SKM-1 treated with dmso at 0.1 percent for 144 hours (cell line): ENCODE results near the gene C12orf56.
"Not testable (repeated sequence)": the region's sequence is repeated elsewhere in the genome, so short reads cannot be mapped to it uniquely, and the experiment has no call there.

Experiments
- DNase-seq: peaks from one replicate; lab custom pipeline; 2025; ENCODE audit not compliant: unreplicated experiment; lab: John Stamatoyannopoulos, UW

Gene C12orf56

DNA sequence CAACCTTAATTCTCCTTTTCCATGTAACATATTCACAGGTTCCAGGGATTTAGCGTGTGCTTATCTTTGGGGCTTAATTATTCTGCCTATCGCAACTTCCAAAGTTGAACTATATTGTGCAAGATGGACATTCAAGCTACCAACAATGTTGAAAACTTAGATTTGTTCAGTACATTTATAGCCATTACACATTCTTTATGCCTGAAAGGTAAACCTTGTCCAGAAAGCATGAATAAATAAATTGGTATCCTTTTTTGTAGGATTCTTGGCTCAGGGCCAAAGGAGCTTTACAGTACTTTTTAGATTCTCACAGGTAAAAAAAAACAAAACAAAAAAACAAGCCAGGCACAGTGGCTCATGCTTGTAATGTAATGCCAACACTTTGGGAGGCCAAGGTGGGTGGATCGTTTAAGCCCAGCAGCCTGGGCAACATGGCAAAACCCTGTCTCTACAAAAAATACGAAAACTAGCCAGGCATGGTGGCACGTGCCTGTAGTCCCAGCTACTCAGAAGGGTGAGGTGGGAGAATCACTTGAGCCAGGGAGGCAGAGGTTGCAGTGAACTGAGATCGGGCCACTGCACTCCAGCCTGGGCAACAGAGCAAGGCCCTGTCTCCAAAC is 3.3 kb downstream of the C12orf56 start:
- no peak for DNase-seq

GRCh38 chr12:64385468-64385867 is 5.1 kb downstream of the C12orf56 start:
- DNase-seq, result no peak

- no peak for DNase-seq
Observed at GRCh38 chr12:64385019-64385418, 5.5 kb downstream of the C12orf56 start.

DNA sequence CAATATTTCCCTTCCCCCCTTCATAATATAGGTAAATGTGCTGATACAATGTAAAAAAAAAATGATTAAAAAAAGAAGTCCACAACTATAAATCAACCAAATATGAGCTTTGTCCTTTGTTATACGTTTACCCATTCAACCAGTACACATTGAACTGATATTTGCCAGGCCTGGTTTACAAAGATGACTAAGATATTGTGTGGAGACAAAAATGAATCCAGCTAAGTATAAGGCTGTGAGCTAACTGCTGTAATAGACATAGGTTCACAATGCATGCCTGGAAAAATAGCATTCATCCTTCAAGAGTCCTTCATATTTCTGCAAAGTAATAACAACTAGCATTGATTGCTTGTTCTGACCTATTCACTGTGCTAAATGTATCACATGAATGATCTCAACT is 6.9 kb downstream of the C12orf56 start:
- DNase-seq, result no peak

DNA sequence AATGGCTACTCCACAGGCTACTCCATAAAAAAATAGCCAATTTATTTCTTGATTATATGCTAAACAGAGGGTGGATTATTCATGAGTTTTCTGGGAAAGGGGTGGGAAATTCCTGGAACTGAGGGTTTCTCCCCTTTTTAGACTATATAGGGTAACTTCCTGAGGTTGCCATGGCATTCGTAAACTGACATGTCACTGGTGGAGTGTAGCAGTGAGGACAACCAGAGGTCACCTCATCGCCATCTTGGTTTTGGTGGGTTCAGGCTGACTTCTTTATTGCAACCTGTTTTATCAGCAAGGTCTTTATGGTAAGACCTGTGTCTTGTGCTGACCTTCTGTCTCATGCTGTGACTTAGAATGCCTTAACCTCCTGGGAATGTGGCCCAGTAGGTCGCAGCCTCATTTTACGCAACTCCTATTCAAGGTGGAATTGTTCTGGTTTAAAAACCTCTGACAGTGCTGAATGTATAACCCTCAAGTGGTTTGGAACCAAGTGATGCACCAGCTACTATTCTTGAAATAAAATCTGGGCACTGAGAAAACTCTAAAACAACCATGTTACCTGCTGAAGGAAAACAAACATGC is 27.7 kb downstream of the C12orf56 start:
- DNase-seq, result no peak

DNA sequence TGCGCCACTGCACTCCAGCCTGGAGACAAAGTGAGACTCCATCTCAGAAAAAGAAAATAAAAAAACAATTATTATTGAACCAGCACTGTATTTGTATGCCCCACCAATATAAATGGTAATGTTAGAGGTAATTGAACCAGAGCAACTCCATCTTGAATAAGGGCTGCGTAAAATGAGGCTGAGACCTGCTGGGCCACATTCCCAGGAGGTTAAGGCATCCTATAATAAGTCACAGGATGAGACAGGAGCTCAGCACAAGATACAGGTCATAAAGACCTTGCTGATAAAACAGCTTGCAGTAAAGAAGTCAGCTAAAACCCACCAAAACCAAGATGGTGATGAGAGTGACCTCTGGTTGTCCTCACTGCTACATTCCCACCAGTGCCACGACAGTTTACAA is 29.4 kb downstream of the C12orf56 start:
- DNase-seq, result not testable (repeated sequence)

DNA sequence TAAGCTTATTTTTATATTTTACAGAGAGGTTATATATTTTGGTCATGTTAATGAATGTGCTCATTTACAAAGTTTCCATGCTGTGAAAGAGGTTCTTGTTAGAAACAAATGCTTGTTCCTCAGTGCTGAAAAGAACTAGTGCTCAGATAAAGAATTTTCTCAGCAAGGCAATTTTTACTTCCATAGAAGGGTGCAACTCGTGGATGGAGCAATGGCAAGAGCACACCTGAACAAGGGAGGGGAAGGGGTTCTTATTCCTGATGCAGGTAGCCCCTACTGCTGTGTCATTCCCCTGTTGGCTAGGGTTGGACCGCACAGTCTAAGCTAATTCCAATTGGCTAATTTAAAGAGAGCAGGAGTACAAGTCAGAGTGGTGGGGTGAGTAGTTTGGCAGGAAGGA is 34.3 kb downstream of the C12orf56 start:
- not testable (repeated sequence) for DNase-seq

DNA sequence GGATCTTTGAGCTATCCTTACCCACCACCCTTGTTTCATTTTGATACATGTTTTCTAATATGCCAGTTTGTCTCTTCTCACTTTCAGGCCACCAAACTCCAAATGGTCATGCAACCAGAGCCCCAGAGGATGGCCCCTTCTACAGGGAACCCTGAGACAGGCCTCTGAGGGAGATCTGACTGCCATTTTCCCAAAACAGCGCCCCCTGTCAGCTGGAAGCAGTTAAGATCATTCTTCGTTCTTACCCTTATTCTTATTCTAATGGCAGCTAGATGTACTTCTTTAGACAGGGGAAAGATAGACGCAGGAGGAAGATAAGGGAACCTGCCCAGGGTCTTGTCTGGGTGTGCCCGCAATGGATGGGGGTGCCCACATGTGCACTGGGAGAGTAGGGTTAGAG is 38.4 kb downstream of the C12orf56 start:
- no peak for DNase-seq

- no peak for DNase-seq
Observed at GRCh38 chr12:64351265-64351664, 39.3 kb downstream of the C12orf56 start.

DNA sequence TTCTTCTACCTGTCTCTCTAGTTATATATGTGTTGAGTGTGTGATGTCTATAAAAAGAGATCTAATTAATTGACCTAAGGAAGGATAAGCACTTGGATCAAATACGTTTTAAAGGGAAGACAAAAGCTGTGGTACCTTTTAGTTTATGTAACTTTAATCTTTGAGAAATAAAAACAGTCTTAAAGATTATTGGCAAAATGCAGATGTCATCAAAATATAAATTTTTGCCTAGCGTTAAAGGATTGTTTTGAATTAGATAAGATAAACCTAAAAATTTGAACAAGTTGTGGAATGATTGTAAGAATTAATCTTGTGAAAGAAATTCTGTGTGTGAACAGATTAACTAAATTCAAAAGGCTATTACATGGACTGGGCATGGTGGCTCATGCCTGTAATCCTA is 42.9 kb downstream of the C12orf56 start:
- no peak for DNase-seq

- DNase-seq, result not testable (repeated sequence)
Observed at GRCh38 chr12:64344631-64345030, 45.9 kb downstream of the C12orf56 start.

GRCh38 chr12:64340546-64340945 is 50.0 kb downstream of the C12orf56 start:
- not testable (repeated sequence) for DNase-seq

- DNase-seq, result no peak
Observed at GRCh38 chr12:64335886-64336466, 54.6 kb downstream of the C12orf56 start.

DNA sequence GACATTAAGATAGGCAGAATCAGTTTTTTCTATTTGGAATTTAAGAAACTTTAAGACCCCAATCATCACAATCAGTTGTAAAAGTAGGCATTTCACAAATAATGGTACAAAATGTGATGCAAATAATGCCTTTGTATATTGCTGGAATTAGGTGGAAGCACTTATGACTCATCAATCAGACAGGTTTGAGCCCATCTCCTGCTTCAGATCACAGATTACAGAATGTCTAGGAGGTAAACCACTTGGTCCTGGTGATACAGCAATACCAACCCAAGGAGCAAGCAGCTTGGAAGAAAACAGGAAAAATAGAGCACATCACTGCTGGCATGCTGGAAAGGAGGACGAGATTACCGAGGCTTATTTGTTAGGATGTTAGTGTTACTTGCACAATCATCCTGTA is 57.6 kb downstream of the C12orf56 start:
- no peak for DNase-seq

- DNase-seq, result no peak
Observed at GRCh38 chr12:64332296-64332695, 58.3 kb downstream of the C12orf56 start.

DNA sequence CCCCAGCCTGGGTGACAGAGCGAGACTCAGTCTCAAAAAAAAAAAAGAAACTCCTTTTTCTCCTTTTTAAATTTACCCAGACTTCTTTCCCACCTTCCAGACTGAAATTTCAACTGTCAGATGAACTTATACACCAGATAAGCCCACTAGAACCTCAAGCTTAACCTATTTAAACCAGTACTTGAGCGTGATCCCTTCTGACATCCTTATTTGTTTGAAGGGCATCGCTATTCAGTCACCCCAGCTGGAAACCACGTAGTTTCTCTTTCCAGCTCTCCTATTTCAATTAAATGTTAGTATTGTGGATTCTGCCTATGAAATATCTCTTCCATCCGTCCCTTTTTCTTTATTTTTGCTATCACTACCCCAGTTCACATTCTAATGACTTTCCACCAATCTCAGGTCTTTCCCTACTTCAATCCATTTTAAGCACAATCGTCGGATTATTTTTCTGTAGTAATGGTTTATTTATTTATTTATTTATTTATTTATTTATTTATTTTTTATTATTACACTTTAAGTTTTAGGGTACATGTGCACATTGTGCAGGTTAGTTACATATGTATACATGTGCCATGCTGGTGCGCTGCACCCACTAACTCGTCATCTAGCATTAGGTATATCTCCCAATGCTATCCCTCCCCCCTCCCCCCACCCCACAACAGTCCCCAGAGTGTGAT is 61.4 kb downstream of the C12orf56 start:
- not testable (repeated sequence) for DNase-seq

- DNase-seq, result no peak
Observed at GRCh38 chr12:64325055-64325454, 65.5 kb downstream of the C12orf56 start.

DNA sequence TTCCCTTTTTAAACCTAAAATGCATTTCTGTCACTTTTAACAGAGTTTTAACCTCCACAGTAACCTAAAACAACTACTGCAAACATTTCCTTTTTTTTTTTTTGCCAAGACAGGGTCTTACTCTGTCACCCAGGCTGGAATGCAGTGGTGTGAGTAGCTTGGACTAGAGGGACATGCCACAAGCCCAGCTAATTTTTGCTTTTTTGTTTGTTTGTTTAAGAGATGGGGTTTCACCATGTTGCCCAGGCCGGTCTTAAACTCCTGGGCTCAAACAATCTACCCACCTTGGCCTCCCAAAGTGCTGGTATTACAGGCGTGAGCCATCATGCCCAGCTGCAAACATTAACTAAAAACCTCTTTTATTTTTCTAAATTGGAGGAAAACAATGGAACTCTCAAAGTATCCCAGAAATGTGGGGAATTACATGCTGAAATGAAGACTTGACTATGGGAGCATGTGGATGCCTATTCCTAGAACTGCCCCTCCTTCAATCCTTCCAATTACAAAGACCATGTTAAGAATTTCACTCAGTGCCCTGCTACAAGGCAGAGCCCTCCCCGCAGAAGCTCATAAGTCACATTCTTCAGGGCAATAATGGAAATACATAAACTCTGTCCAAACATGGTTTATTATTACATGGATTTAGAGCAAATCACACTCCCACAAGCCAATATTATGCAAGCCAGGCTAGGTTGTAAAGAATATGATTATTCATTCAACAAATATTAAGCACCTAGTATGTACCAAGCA is 66.9 kb downstream of the C12orf56 start:
- no peak for DNase-seq

- no peak for DNase-seq
Observed at GRCh38 chr12:64323006-64323405, 67.6 kb downstream of the C12orf56 start.

GRCh38 chr12:64320611-64321010 is 69.9 kb downstream of the C12orf56 start:
- DNase-seq, result no peak

DNA sequence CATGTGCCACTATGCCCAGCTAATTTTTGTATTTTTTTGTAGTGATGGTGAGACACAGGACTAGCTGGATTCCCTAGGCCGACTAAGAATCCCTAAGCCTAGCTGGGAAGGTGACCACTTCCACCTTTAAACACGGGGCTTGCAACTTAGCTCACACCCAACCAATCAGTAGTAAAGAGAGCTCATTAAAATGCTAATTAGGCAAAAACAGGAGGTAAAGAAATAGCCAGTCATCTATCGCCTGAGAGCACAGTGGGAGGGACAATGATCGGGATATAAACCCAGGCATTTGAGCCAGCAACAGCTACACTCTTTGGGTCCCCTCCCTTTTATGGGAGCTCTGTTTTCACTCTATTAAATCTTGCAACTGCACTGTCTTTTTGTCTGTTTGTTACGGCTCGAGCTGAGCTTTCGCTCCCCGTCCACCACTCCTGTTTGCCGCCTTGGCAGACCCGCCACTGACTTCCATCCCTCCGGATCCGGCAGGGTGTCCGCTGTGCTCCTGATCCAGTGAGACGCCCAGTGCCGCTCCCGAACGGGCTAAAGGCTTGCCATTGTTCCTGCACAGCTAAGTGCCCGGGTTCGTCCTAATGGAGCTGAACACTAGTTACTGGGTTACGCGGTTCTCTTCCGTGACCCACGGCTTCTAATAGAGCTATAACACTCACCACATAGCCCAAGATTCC is 70.9 kb downstream of the C12orf56 start:
- not testable (repeated sequence) for DNase-seq
